HG03342 (cell line): ENCODE results near the gene SPINT2.
"Not testable (repeated sequence)": the region's sequence is repeated elsewhere in the genome, so short reads cannot be mapped to it uniquely, and the experiment has no call there.

Experiments
- ATAC-seq: cut with Tn5 transposase; IDR thresholded peaks from one replicate; pipeline ENCODE4 v1.9.1; 2021; ENCODE audit warnings: mild to moderate bottlenecking, moderate library complexity; ENCODE audit not compliant: unreplicated experiment

The SPINT2 gene

GRCh38 chr19:38264486-38265212, at the start of gene SPINT2:
Gene SPINT2, plus strand, starts transcription at chr19:38264573. Its CDS starts 320 bp downstream, at chr19:38264893.
- ATAC-seq = no peak

GRCh38 chr19:38216785-38217641, 47.4 kb upstream of the SPINT2 start:
- ATAC-seq = no peak

- no peak for ATAC-seq
These were observed 46.2 kb upstream of the SPINT2 start for GRCh38 chr19:38218204-38218603.

GRCh38 chr19:38219221-38219620, 45.2 kb upstream of the SPINT2 start:
- ATAC-seq = no peak

- no peak for ATAC-seq
These were observed 43.0 kb upstream of the SPINT2 start for GRCh38 chr19:38221421-38221820.

- ATAC-seq = no peak
These were observed 42.2 kb upstream of the SPINT2 start for GRCh38 chr19:38221919-38222830.

- ATAC-seq = no peak
These were observed 41.3 kb upstream of the SPINT2 start for GRCh38 chr19:38223119-38223523.

- no peak for ATAC-seq
These were observed 40.8 kb upstream of the SPINT2 start for GRCh38 chr19:38223617-38224013.

GRCh38 chr19:38224014-38224862, 40.1 kb upstream of the SPINT2 start, which contains the start of gene DPF1:
Gene DPF1, minus strand, starts transcription at chr19:38224222. Its CDS starts 80 bp downstream, at chr19:38224142.
- peak; percentile 64 for ATAC-seq

- ATAC-seq = not testable (repeated sequence)
These were observed 39.5 kb upstream of the SPINT2 start for GRCh38 chr19:38224863-38225218.

- ATAC-seq = no peak
These were observed 36.9 kb upstream of the SPINT2 start for GRCh38 chr19:38227287-38228004.

GRCh38 chr19:38228005-38228377, 36.4 kb upstream of the SPINT2 start:
- ATAC-seq = no peak

- no peak for ATAC-seq
These were observed 35.6 kb upstream of the SPINT2 start for GRCh38 chr19:38228491-38229439.

- ATAC-seq = peak; percentile 76
These were observed 34.7 kb upstream of the SPINT2 start for GRCh38 chr19:38229585-38230073.

- not testable (repeated sequence) for ATAC-seq
These were observed 33.8 kb upstream of the SPINT2 start for GRCh38 chr19:38230506-38231133.

- no peak for ATAC-seq
These were observed 32.5 kb upstream of the SPINT2 start for GRCh38 chr19:38231918-38232317.

- ATAC-seq = no peak
These were observed 30.6 kb upstream of the SPINT2 start for GRCh38 chr19:38233740-38234251.
